Measurements from ENCODE around the gene DTX1.

GRCh38 chr12:113128802-113129663 is 72.5 kb downstream of the DTX1 start:
- TF ChIP-seq CTCF (IDR thresholded peaks at IDR 0.05) (no peak), POLR2A (IDR thresholded peaks at IDR 0.05) (no peak), POLR2AphosphoS5 (IDR thresholded peaks at IDR 0.05) (no peak), EP300 (IDR thresholded peaks at IDR 0.05) (no peak)

All from suprapubic skin (tissue), 4 donors.